Esophagus muscularis mucosa (tissue), 4 donors: ENCODE results near the gene FTO.

ENCODE experiments used
- CTCF ChIP-seq, 3 experiments: fragments of 200-600 bp in 2 of 3; fragments of 450-650 bp in 1 of 3; sonication (generic) in 2 of 3; IDR thresholded peaks; one replicate each; pipeline ENCODE4 v1.5.1; 2017 to 2019; ENCODE audit warnings: antibody characterized with exemption in 3 of 3, mild to moderate bottlenecking in 2 of 3, moderate library complexity in 1 of 3
- EP300 ChIP-seq: sonication (generic); formaldehyde crosslinking; IDR thresholded peaks from one replicate; pipeline ENCODE4 v1.6.1; 2017; ENCODE audit warnings: antibody characterized with exemption
- POLR2A ChIP-seq: fragments of 450-650 bp; IDR thresholded peaks from one replicate; pipeline ENCODE4 v1.6.1; 2017; ENCODE audit warnings: antibody characterized with exemption, moderate library complexity, mild to moderate bottlenecking, low read depth
- POLR2AphosphoS5 ChIP-seq, 2 donors: sonication (generic); formaldehyde crosslinking; IDR thresholded peaks; one replicate each; pipeline ENCODE4 v1.6.1; 2017; ENCODE audit warnings: antibody characterized with exemption in 2 of 2

GRCh38 chr16:54075446-54075845, 371.5 kb downstream of the FTO start:
- no peak for TF ChIP-seq POLR2A
- no peak for TF ChIP-seq CTCF (IDR thresholded peaks at IDR 0.05)
- TF ChIP-seq EP300, result no peak
- no peak for TF ChIP-seq POLR2AphosphoS5 (IDR thresholded peaks at IDR 0.05)
